OCI-LY7 (cell line): Measurements from ENCODE around the gene JMJD4. TPM values are rescaled to one million over a fixed set of nuclear protein-coding genes. Genes with fewer than 3 reads are reported as not detected.

Source experiments
- BruUV-seq: library from RNA; stranded (reverse); fragments of 400-500 nt; replicated peaks from 2 replicates; lab custom pipeline; 2021; lab: Mats Ljungman, UMichigan
- CTCF ChIA-PET: fragments of 300-600 bp; sonication (Branson Sonifier 250); formaldehyde crosslinking; loops from one replicate; lab custom pipeline; 2022; ENCODE audit warnings: antibody characterized with exemption; ENCODE audit not compliant: unreplicated experiment; lab: Charles Lee
- POLR2A ChIA-PET: fragments of 300-600 bp; sonication (Branson Sonifier 250); formaldehyde crosslinking; loops from one replicate; lab custom pipeline; 2022; ENCODE audit warnings: antibody characterized with exemption; lab: Charles Lee
- DNase-seq: peaks from one replicate; pipeline ENCODE4 v3.0.0-alpha.2; 2015; ENCODE audit warnings: low spot score
- H2AFZ ChIP-seq: fragments of 200-600 bp; sonication (generic), shearing (Covaris generic); 2 replicates; pipeline ENCODE4 v1.6.1; 2014; ENCODE audit warnings: mild to moderate bottlenecking, antibody characterized with exemption, low read length, moderate library complexity
- H3K27ac ChIP-seq: fragments of 200-600 bp; sonication (generic); 2 replicates; pipeline ENCODE4 v1.5.1; 2014; ENCODE audit warnings: mixed run types, low read depth, mild to moderate bottlenecking, moderate library complexity, low read length, inconsistent platforms; ENCODE audit not compliant: poor library complexity, severe bottlenecking
- H3K36me3 ChIP-seq: fragments of 200-600 bp; sonication (generic); 2 replicates; pipeline ENCODE4 v1.6.1; 2014; ENCODE audit warnings: mild to moderate bottlenecking, antibody characterized with exemption, low read length, moderate library complexity, mixed read lengths; ENCODE audit not compliant: insufficient read depth
- H3K4me1 ChIP-seq: fragments of 200-600 bp; sonication (generic); 2 replicates; pipeline ENCODE4 v1.5.1; 2014; ENCODE audit warnings: mild to moderate bottlenecking, low read length; ENCODE audit not compliant: insufficient read depth, poor library complexity, severe bottlenecking
- H3K4me2 ChIP-seq: fragments of 200-600 bp; sonication (generic); 2 replicates; pipeline ENCODE4 v1.6.1; 2014; ENCODE audit warnings: mild to moderate bottlenecking, low read length
- H3K4me3 ChIP-seq: fragments of 200-600 bp; sonication (generic); 2 replicates; pipeline ENCODE4 v1.5.1; 2014; ENCODE audit warnings: mild to moderate bottlenecking, low read depth, low read length; ENCODE audit not compliant: poor library complexity, severe bottlenecking
- H3K79me2 ChIP-seq: fragments of 200-600 bp; sonication (generic); 2 replicates; pipeline ENCODE4 v1.6.1; 2016; ENCODE audit warnings: low read depth, mild to moderate bottlenecking, low read length, moderate library complexity, mixed read lengths; ENCODE audit not compliant: insufficient read depth
- H3K9me2 ChIP-seq: fragments of 200-600 bp; sonication (generic); 2 replicates; pipeline ENCODE4 v1.6.1; 2016; ENCODE audit warnings: mild to moderate bottlenecking, low read length, mixed read lengths; ENCODE audit not compliant: insufficient read depth
- H3K9me3 ChIP-seq: fragments of 200-600 bp; sonication (generic); 2 replicates; pipeline ENCODE4 v1.6.1; 2014; ENCODE audit warnings: mild to moderate bottlenecking, mixed run types, low read length, mixed read lengths
- H4K20me1 ChIP-seq: fragments of 200-600 bp; sonication (generic); 2 replicates; pipeline ENCODE4 v1.6.1; 2014; ENCODE audit warnings: mild to moderate bottlenecking, antibody characterized with exemption, low read length, moderate library complexity, mixed read lengths; ENCODE audit not compliant: insufficient read depth
- EZH2phosphoT487 ChIP-seq: fragments of 200-600 bp; sonication (generic); IDR thresholded peaks from 2 replicates; pipeline ENCODE4 v1.6.1; 2018; ENCODE audit warnings: low read depth, borderline replicate concordance, mild to moderate bottlenecking, mixed run types, antibody characterized with exemption, low read length, moderate library complexity, mixed read lengths
- intact Hi-C: fragments of 100-400 bp; cut with micrococcal nuclease; formaldehyde crosslinking; loops from one replicate; pipeline ENCODE4 v1.10.0; 2022; ENCODE audit not compliant: unreplicated experiment
- total RNA-seq, 2 experiments: library from RNA; depleted of rRNA in 1 of 2; stranded (reverse); fragments of >200 nt in 1 of 2; shearing (Covaris generic) in 1 of 2; gene quantifications; 2 replicates each; pipeline ENCODE4 v1.2.3, GENCODE V29; 2014 to 2022
- TF ChIP-seq, protein P1 (sequence below): fragments of 200-600 bp; sonication (generic); conservative IDR thresholded peaks from 2 replicates; pipeline ENCODE4 v1.5.1; 2014; ENCODE audit warnings: mild to moderate bottlenecking, antibody characterized with exemption, low read length, moderate library complexity, mixed read lengths

Gene JMJD4
- total RNA-seq, 2 experiments from 2014 or later, result 27.8 to 41.8 TPM

DNA sequence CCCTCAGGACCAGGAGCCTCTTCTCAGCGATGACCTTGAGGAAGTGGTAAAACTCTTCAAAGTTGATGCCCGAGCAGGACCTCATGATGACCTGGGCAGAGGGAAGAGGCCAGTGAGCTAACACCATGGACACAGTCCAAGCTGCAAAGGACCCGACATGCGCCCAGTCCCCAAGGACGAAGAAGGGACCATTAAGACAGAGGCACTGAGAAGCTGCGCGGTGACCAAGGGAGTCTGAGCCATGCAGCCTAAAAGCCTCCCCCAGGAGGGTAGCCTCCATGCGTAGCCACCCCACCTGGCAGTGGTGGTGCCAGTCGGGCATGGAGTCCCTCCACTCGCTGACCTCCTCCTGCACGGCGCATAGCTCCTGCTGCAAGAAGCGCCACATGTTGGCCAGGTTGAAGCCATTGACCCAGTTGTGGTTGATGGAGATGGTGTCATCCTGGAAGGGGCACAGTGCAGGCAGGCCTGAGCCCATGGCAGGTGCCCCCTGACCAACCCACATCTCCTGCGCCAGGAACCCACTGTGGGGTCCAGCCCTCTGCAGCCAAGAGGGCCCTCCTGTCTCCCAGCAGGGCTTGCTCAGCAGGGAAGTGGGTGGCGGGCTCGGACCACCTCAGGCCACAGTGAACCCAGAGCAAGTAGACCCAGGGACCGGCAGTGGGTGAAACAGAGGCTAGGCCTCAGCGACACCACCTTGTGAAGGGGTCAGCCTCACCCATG lies 2.4 kb downstream of the JMJD4 start:
- TF ChIP-seq EZH2phosphoT487, result no peak
- TF ChIP-seq, protein P1, sequence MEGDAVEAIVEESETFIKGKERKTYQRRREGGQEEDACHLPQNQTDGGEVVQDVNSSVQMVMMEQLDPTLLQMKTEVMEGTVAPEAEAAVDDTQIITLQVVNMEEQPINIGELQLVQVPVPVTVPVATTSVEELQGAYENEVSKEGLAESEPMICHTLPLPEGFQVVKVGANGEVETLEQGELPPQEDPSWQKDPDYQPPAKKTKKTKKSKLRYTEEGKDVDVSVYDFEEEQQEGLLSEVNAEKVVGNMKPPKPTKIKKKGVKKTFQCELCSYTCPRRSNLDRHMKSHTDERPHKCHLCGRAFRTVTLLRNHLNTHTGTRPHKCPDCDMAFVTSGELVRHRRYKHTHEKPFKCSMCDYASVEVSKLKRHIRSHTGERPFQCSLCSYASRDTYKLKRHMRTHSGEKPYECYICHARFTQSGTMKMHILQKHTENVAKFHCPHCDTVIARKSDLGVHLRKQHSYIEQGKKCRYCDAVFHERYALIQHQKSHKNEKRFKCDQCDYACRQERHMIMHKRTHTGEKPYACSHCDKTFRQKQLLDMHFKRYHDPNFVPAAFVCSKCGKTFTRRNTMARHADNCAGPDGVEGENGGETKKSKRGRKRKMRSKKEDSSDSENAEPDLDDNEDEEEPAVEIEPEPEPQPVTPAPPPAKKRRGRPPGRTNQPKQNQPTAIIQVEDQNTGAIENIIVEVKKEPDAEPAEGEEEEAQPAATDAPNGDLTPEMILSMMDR, result no peak
- Histone ChIP-seq H3K4me3 (no peak overlapping the region), H3K36me3 (peaks cover 24% of the 10 kb centered on the region), H3K4me1 (peaks cover 35% of the 10 kb centered on the region), H3K9me3 (no peaks in the 10 kb centered on the region), H3K4me2 (no peak overlapping the region), H2AFZ (no peak overlapping the region), H3K9me2 (no peaks in the 10 kb centered on the region), H3K79me2 (peaks cover 32% of the 10 kb centered on the region), H3K27ac (no peak overlapping the region), H4K20me1 (peaks cover 5% of the 10 kb centered on the region; the same call in 1 of the 2 replicates)
- ChIA-PET POLR2A (interaction anchor here (0.6 to 1.0 kb wide), 2 partner anchors 211 to 434 kb away, joined by 3 read pairs; no protein-coding TSS in a partner anchor), CTCF (no interaction called here)
- DNase-seq, result no peak
- intact Hi-C loops, result no loop called here
- no TSS peak for BruUV-seq

DNA sequence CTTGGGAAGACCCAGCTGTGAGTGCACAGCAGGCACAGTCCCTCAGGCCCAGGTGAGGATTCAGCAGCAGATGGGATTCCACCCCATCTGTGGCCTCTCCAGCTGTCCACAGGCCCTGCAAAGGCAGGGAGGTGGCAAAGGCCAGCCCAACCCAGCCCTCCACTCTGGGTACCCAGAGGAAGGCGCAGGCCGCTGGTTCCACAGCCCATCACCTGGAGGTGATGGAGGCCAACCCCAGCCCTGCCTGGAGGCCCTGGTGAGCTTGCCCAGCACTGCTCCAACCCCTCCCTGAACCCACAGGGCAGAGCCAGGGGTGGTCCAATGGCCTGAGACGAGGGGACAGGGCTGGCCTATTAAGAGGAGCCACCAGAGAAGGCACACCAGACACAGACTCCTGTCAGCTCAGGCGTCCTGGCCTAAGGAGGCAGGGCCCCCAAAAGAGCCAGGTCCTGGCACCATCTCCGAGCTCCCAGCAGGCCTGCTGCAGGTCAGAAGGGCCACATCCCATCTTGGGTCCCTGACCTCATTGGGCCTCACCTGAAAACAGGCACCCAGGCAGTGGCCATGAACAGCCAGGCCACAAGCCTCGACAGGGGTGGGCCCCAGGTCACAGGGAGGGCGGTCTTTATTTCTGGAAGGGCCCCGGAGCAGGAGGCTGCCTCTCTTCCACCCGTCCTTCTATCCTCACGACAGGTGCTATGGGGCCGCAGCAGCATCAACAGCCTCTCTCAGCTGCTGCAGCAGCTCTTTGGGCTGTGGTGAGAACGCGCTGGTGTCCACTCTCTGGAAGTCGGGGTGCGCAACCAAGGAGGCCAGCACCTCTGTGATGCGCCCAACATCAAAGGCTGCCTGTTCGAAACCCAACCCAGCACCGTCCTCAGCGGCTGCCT lies 3.2 kb downstream of the JMJD4 start:
- Histone ChIP-seq H3K4me3 (no peak overlapping the region), H3K9me3 (no peaks in the 10 kb centered on the region), H3K79me2 (peaks cover 29% of the 10 kb centered on the region), H3K9me2 (no peaks in the 10 kb centered on the region), H3K4me2 (no peak overlapping the region), H2AFZ (no peak overlapping the region), H4K20me1 (peaks cover 5% of the 10 kb centered on the region; the same call in 1 of the 2 replicates), H3K27ac (no peak overlapping the region), H3K4me1 (peaks cover 43% of the 10 kb centered on the region), H3K36me3 (peaks cover 24% of the 10 kb centered on the region)
- ChIA-PET POLR2A (interaction anchor here (1.0 kb wide), 1 partner anchor 435 kb away, joined by 3 read pairs; no protein-coding TSS in a partner anchor), CTCF (interaction anchor here (0.9 kb wide), 1 partner anchor 13 kb away, joined by 4 read pairs; no protein-coding TSS in a partner anchor)
- BruUV-seq, result no TSS peak
- TF ChIP-seq EZH2phosphoT487, result no peak
- TF ChIP-seq, protein P1, result no peak
- no peak for DNase-seq
- intact Hi-C loops, result no loop called here
